ENCODE results near the gene HSP90AB1.

The HSP90AB1 gene

DNA sequence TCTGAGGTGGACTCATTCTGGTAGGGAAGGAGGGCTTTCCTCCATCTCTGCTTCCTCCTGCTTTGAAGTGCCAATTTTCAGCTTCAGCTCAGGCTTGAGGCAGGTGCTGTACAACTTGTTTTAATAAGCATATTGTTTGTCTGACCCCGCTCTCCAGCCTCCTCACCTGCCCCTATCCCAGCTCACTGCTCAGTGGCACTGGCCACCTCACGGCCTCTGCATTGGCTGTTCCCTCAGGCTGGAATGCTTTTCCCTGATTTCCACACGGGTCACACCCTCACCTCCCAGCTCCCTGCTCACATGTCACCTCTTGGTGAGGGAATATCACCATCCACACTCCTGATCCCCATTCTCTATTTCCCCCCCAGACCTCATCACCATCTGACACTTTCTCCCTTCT lies 52.0 kb downstream of the HSP90AB1 start:
- H3K4me1 ChIP-seq = peaks cover 5% of the 10 kb centered on the region; the same call in 1 of the 2 replicates
- no peak for DNase-seq
- peaks cover 3% of the 10 kb centered on the region; the same call in 1 of the 2 replicates for H3K27me3 ChIP-seq
- H3K9me3 ChIP-seq = no peaks in the 10 kb centered on the region
- TF ChIP-seq, protein P1, sequence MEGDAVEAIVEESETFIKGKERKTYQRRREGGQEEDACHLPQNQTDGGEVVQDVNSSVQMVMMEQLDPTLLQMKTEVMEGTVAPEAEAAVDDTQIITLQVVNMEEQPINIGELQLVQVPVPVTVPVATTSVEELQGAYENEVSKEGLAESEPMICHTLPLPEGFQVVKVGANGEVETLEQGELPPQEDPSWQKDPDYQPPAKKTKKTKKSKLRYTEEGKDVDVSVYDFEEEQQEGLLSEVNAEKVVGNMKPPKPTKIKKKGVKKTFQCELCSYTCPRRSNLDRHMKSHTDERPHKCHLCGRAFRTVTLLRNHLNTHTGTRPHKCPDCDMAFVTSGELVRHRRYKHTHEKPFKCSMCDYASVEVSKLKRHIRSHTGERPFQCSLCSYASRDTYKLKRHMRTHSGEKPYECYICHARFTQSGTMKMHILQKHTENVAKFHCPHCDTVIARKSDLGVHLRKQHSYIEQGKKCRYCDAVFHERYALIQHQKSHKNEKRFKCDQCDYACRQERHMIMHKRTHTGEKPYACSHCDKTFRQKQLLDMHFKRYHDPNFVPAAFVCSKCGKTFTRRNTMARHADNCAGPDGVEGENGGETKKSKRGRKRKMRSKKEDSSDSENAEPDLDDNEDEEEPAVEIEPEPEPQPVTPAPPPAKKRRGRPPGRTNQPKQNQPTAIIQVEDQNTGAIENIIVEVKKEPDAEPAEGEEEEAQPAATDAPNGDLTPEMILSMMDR (IDR thresholded peaks at IDR 0.05; ENCODE audit: low read depth, low read length) = no peak
- peaks cover 35% of the 10 kb centered on the region for H3K36me3 ChIP-seq
- H3K4me3 ChIP-seq (ENCODE audit: low read depth, low read length) = no peak overlapping the region

DNA sequence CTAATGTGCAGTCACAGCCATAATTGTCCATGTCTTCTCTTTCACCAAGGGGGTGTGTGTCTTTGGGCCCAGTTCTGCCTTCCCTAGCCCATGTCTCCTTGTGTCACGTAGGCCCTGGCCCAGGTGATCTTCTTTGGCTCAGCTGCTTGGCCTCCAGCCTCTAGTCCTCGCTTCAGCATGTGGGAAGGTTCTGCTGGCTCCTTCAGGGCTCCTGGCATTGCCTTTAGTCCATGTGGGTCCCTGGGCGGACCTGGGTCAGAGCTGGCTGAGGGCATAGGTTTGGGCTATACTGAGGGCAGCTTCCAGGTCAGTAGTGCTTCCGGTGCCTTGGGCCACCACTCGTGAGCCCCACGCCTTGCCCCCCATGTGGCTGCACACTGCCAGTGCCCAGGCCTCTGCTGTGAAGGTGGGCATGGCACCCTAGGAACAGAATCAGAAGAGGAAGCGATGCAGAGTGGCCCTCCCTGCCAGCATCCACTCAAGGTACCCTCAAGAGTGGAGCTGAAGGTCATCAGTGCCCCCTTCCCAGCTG lies 53.5 kb downstream of the HSP90AB1 start:
- TF ChIP-seq, protein P1 (IDR thresholded peaks at IDR 0.05; ENCODE audit: low read depth, low read length) = no peak
- Histone ChIP-seq H3K27me3 (peaks cover 3% of the 10 kb centered on the region; the same call in 1 of the 2 replicates), H3K9me3 (no peaks in the 10 kb centered on the region), H3K36me3 (peaks cover 50% of the 10 kb centered on the region), H3K4me1 (peaks cover 5% of the 10 kb centered on the region; the same call in 1 of the 2 replicates), H3K4me3 (ENCODE audit: low read depth, low read length) (no peak overlapping the region)
- no peak for DNase-seq

DNA sequence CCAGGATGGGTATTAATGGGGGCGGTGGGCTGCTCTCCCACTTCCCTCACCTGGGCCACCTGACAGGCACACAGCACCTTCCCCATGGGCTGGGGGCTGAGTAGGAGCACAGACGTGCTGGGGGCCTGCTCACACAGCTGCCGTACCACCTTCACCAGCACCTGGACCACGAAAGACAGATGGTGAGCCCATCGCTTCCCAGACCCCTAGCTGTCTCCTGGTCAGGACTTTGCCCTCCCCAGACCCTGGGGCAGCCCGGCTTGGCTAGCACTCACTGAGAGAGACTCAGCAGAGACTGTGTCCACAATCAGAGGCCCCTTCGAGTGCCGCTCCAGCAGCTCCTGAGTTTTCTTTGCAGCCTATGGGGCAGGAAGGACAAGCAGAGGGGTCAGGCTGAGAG lies 54.2 kb downstream of the HSP90AB1 start:
- H3K4me1 ChIP-seq = peaks cover 5% of the 10 kb centered on the region; the same call in 1 of the 2 replicates
- TF ChIP-seq, protein P1 (IDR thresholded peaks at IDR 0.05; ENCODE audit: low read depth, low read length) = no peak
- H3K9me3 ChIP-seq = no peaks in the 10 kb centered on the region
- H3K27me3 ChIP-seq = no peaks in the 10 kb centered on the region; the same call in 1 of the 2 replicates
- H3K36me3 ChIP-seq = peaks cover 58% of the 10 kb centered on the region
- no peak overlapping the region for H3K4me3 ChIP-seq (ENCODE audit: low read depth, low read length)
- no peak for DNase-seq

DNA sequence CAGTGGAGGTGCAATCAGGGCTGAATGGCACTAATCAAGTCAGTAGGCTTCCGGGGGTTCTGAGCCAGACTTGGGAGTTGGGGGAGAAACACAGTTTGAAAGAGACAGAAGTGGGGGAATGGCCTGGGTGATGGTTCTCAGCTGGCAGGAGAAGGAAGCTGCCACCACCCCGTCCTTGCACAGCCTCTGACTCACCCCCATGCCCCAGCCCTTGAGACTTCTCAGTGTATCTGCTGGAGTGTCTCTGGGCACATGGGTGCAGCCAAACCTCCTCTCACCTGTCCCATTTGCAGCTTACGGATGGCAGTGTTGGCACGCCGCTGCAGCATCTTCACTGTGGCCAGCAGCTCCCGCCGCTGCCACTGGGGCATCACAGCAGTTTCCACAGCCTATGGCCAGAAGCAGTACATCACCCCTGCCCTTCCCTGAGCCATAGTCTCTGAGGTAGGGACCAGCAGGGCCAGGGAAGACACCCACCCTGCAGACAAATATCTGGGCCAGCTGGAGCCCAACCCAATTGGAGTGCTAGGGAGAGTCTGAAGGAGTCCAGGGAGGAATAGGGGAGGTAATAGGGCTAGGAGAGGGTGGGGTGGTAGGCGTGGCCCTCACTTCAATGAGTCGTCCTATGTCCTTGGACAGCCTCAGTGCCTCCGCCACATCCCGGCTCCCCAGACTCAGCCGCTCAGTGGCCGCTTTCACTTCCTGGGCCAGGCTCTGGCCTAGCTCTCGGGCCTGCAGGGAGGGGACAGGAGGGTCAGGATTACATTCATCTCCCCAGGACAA lies 55.1 kb downstream of the HSP90AB1 start:
- Histone ChIP-seq H3K9me3 (no peaks in the 10 kb centered on the region), H3K4me1 (peaks cover 5% of the 10 kb centered on the region; the same call in 1 of the 2 replicates), H3K36me3 (peaks cover 67% of the 10 kb centered on the region), H3K27me3 (no peaks in the 10 kb centered on the region), H3K4me3 (ENCODE audit: low read depth, low read length) (no peak overlapping the region)
- no peak for DNase-seq
- TF ChIP-seq, protein P1 (IDR thresholded peaks at IDR 0.05; ENCODE audit: low read depth, low read length) = no peak

DNA sequence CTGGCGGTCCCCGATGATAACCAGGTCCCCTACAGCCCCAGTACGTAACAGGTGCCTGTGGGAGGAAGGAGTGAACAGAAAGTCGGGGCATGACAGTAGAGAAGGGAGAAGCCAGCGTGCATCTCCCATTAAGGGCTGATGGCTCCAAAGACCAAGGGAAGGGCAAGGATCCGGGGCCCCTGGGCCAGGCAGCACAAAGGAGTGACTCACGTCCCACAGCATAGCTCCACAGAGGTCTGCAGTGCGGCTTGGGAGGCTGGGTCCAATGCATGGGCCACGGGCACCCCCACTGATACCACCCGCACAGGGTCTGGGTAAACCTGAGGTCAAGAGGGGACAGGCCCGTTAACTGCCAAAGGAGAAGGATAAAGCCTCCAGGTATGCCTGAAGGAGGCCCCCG lies 56.0 kb downstream of the HSP90AB1 start:
- no peak for DNase-seq
- Histone ChIP-seq H3K4me3 (ENCODE audit: low read depth, low read length) (no peak overlapping the region), H3K36me3 (peaks cover 75% of the 10 kb centered on the region), H3K27me3 (no peaks in the 10 kb centered on the region), H3K4me1 (peaks cover 5% of the 10 kb centered on the region; the same call in 1 of the 2 replicates), H3K9me3 (no peaks in the 10 kb centered on the region)
- TF ChIP-seq, protein P1 (IDR thresholded peaks at IDR 0.05; ENCODE audit: low read depth, low read length) = no peak
